Esophagus squamous epithelium (tissue), 5 donors: Measurements from ENCODE around the gene IDUA. TPM values are rescaled to one million over a fixed set of nuclear protein-coding genes. Genes with fewer than 3 reads are reported as not detected.
"Not testable (repeated sequence)": the region's sequence is repeated elsewhere in the genome, so short reads cannot be mapped to it uniquely, and the experiment has no call there.

Experiments used
- DNase-seq: peaks from one replicate; lab custom pipeline; 2025; lab: John Stamatoyannopoulos, UW
- H3K27ac ChIP-seq, 4 donors: fragments of 200-600 bp; sonication (generic); one replicate each; pipeline ENCODE4 v1.5.1; 2016 to 2019; ENCODE audit warnings: mild to moderate bottlenecking in 1 of 4
- H3K27me3 ChIP-seq, 4 donors: fragments of 200-600 bp; sonication (generic); 1 replicate in 3 of 4; 2 replicates in 1 of 4; pipeline versions ENCODE4 v1.5.1 to v1.6.0; 2017 to 2021; ENCODE audit warnings: antibody characterized with exemption in 1 of 4
- H3K36me3 ChIP-seq, 3 donors: fragments of 200-600 bp; sonication (generic); one replicate each; pipeline ENCODE4 v1.5.1; 2016 to 2019
- H3K4me1 ChIP-seq, 3 donors: fragments of 200-600 bp; sonication (generic); one replicate each; pipeline ENCODE4 v1.5.1; 2017 to 2019
- H3K4me3 ChIP-seq, 4 donors: fragments of 200-600 bp; sonication (generic); 1 replicate in 3 of 4; 2 replicates in 1 of 4; pipeline ENCODE4 v1.5.1; 2016 to 2019; ENCODE audit warnings: mild to moderate bottlenecking in 2 of 4, moderate library complexity in 1 of 4
- H3K9me3 ChIP-seq, 3 donors: fragments of 200-600 bp; sonication (generic); one replicate each; pipeline ENCODE4 v1.5.1; 2016 to 2019
- POLR2A ChIP-seq, 4 donors: fragments of 450-650 bp; IDR thresholded peaks; one replicate each; pipeline ENCODE4 v1.6.1; 2017; ENCODE audit warnings: antibody characterized with exemption in 4 of 4, mild to moderate bottlenecking in 4 of 4, moderate library complexity in 3 of 4
- WGBS, 2 donors: methylation state at CpG; one replicate each; pipeline ENCODE4 v1.1.5; 2018; 5-methylcytosine and 5-hydroxymethylcytosine counted together
- intact Hi-C: fragments of 100-400 bp; cut with DNase I; formaldehyde crosslinking; loops from one replicate; pipeline ENCODE4 v1.15.0; 2022
- total RNA-seq, 4 donors: library from RNA; depleted of rRNA; stranded (reverse); fragments of >200 nt; gene quantifications; one replicate each; pipeline ENCODE4 v1.1.0, GENCODE V29; 2016
- TF ChIP-seq, protein P1 (sequence below), 6 experiments: fragments of 450-650 bp in 4 of 6; fragments of 200-600 bp in 2 of 6; sonication (generic) in 2 of 6; IDR thresholded peaks; one replicate each; pipeline ENCODE4 v1.5.1; 2016 to 2019; ENCODE audit warnings: antibody characterized with exemption in 6 of 6, mild to moderate bottlenecking in 4 of 6, moderate library complexity in 4 of 6
- donor health status: DM: yes; HTN: yes; CAD: no.

IDUA gene
- total RNA-seq, 4 donors from 2014 or later = 4.3 to 20.5 (median 14.1) TPM

DNA sequence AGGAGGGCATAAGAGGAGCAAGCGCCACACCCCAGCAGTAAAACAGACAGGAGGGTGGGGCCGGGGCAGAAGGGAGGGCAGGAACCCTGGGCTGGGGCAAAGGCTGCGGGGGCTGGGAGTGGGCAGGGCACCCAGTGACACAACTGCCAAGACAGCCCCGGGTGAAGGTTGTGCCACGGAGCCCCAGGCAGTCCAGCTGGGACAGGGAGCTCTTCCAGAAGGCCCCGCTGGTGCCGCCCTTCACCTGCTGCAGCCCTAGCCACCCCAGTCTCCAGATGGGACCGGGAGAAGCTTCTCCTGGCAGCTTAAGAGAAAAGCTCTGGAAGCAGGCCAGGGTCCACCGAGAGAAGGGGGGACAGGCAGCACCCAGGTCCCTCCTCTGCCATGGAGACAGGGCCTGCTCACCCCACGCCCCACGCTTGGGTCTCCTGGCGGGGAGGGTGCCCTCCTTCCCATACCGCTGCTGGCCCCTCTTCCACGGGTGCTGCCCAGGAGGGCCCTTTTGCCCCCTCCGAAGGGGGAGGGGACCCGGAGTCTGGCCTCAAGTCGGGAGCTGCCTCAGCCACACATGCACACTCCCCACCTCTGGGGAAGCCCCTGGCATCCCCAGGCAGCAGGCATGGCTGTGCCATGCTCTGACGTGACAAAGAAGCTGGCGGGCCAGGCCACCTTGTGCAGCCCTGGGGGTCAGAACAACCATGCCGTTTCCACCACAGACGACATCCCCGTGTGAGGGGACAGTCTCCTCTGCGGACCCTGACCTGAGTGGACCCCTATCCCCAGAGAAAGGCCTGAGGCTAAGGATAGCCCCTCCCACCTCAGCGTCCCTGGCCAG, 15.0 kb upstream of the IDUA start:
- peaks cover 20 to 48% (median 33%) of the 10 kb centered on the region in 3 donors for H3K4me1 ChIP-seq
- no peak for TF ChIP-seq POLR2A (IDR thresholded peaks at IDR 0.05)
- TF ChIP-seq, protein P1, sequence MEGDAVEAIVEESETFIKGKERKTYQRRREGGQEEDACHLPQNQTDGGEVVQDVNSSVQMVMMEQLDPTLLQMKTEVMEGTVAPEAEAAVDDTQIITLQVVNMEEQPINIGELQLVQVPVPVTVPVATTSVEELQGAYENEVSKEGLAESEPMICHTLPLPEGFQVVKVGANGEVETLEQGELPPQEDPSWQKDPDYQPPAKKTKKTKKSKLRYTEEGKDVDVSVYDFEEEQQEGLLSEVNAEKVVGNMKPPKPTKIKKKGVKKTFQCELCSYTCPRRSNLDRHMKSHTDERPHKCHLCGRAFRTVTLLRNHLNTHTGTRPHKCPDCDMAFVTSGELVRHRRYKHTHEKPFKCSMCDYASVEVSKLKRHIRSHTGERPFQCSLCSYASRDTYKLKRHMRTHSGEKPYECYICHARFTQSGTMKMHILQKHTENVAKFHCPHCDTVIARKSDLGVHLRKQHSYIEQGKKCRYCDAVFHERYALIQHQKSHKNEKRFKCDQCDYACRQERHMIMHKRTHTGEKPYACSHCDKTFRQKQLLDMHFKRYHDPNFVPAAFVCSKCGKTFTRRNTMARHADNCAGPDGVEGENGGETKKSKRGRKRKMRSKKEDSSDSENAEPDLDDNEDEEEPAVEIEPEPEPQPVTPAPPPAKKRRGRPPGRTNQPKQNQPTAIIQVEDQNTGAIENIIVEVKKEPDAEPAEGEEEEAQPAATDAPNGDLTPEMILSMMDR (IDR thresholded peaks at IDR 0.05) = no peak
- intact Hi-C loops = no loop called here
- peak overlapping the region; percentile 55 to 95 (median 74) for H3K4me3 ChIP-seq
- H3K36me3 ChIP-seq = peaks cover 0 to 9% (median 0%) of the 10 kb centered on the region in 3 donors
- no peak for DNase-seq
- H3K9me3 ChIP-seq = no peaks in the 10 kb centered on the region
- 40 to 42% methylated on average over 2 to 5 of the region's 24 CpGs for WGBS, 2 donors
- no peaks in the 10 kb centered on the region for H3K27me3 ChIP-seq
- peak overlapping the region in 3 of 4 donors; percentile 36 to 65 (median 45) for H3K27ac ChIP-seq

GRCh38 chr4:972651-973424, 14.0 kb upstream of the IDUA start:
- TF ChIP-seq, protein P1 (IDR thresholded peaks at IDR 0.05) = no peak
- TF ChIP-seq POLR2A (IDR thresholded peaks at IDR 0.05) = no peak
- peaks cover 20 to 43% (median 31%) of the 10 kb centered on the region in 3 donors for H3K4me1 ChIP-seq
- H3K27me3 ChIP-seq = no peaks in the 10 kb centered on the region
- peak overlapping the region; percentile 9 to 65 (median 40) for H3K27ac ChIP-seq
- intact Hi-C loops = no loop called here
- no peak for DNase-seq
- WGBS, 2 donors = no CpG with 5 or more reads among the region's 65 CpGs
- no peaks in the 10 kb centered on the region for H3K36me3 ChIP-seq
- H3K9me3 ChIP-seq = no peaks in the 10 kb centered on the region
- H3K4me3 ChIP-seq = peak overlapping the region; percentile 55 to 95 (median 74)

DNA sequence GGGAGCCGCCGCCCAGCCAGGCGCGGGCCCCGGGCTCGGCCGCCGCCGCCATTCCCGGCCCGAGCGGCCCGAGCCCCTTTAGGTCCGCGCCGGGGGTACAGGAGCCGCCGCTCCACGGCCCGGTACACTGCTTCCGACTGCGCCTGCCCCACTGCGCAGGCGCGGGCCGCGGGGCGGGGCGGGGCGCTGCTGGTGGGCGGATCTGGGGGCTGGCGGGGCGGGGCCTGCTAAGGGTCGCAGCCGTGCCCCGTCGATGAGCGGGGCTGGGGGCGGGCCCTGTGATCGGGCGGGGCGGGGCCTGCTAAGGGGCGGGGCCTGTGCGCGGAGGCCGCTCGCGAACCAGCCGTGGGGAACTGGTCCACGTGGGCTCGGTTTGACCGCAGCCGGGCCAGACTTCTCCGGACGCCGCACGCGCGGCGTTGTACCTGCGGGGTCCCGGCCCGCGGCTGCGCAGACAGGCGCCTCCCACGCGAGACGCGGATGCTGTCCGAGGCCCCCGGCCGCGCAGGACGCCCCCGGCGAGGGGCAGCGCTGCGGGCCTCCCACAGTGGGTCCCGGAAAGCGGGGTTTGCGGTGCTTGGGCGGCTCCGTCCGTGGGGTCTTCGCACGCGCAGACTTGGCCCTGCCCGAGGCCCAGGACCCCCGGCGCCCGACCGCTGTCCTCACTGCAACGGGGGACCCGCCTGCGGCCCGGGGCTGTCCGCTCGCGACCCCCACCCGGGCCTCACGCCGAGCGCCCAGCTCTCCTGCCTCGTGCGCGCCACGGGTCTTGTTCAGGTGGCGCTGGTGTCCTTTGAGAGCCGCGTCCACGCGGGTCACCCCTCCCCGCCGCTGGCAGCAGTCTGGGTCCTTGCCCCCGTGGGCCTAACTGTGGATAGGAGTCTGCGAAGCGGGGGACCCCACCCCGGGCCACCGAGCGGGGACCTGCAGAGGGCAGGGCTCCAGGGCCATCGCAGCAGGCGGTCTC, 13.1 kb upstream of the IDUA start, which contains the start of gene DGKQ:
DGKQ (minus strand) TSS at position 139 of the 967 bp plus-strand sequence; CDS start at position 52, 87 bp downstream.
- WGBS, 2 donors = 100% methylated on average over 5 of the region's 123 CpGs; no CpG with 5 or more reads in 1 of the 2 donors
- peaks cover 20 to 38% (median 25%) of the 10 kb centered on the region in 3 donors for H3K4me1 ChIP-seq
- no peaks in the 10 kb centered on the region for H3K9me3 ChIP-seq
- TF ChIP-seq, protein P1 (IDR thresholded peaks at IDR 0.05) = no peak
- peak in 1 of 4 donors; percentile 31 for TF ChIP-seq POLR2A (IDR thresholded peaks at IDR 0.05)
- no peaks in the 10 kb centered on the region for H3K36me3 ChIP-seq
- intact Hi-C loops = no loop called here
- H3K27ac ChIP-seq = peak within 1 kb of the TSS; percentile 9 to 65 (median 40)
- H3K27me3 ChIP-seq = no peaks in the 10 kb centered on the region
- peak; percentile 27 for DNase-seq
- H3K4me3 ChIP-seq = peak within 1 kb of the TSS; percentile 55 to 95 (median 74)

DNA sequence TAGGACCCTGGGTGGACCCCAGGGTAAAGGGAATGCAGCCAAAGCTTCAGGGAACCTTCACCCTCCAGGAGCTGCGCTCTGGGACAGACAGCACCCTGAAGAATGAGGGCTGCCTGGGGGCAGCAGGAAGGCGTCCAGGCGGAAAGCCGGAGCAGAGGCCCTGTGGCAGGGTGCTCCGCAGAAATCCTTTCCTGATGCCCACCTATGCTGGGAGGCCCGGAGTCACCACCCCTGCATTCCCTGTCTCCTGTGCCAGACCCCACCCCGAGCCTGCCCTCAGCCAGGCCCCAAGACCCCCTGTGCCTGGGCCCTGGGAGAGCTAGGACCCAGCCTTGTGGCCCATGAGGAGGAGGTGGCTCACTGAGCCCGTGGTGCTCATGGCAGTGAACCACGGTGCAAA, 12.2 kb upstream of the IDUA start:
- Histone ChIP-seq H3K4me3 (no peak overlapping the region), H3K4me1 (peaks cover 25 to 47% (median 26%) of the 10 kb centered on the region in 3 donors), H3K9me3 (no peaks in the 10 kb centered on the region), H3K27me3 (no peaks in the 10 kb centered on the region), H3K27ac (no peak overlapping the region), H3K36me3 (no peaks in the 10 kb centered on the region)
- WGBS, 2 donors = 80 to 88% methylated on average over 3 to 5 of the region's 9 CpGs
- TF ChIP-seq, protein P1 (IDR thresholded peaks at IDR 0.05) = no peak
- TF ChIP-seq POLR2A (IDR thresholded peaks at IDR 0.05) = no peak
- intact Hi-C loops = no loop called here
- no peak for DNase-seq

GRCh38 chr4:976016-976415, 10.8 kb upstream of the IDUA start:
- H3K27ac ChIP-seq, H3K9me3 ChIP-seq, intact Hi-C loops, H3K36me3 ChIP-seq, H3K27me3 ChIP-seq, H3K4me3 ChIP-seq, DNase-seq: not testable (repeated sequence)
- peaks cover 24 to 40% (median 24%) of the 10 kb centered on the region in 3 donors for H3K4me1 ChIP-seq
- WGBS, 2 donors = no CpG with 5 or more reads among the region's 25 CpGs
